ENCODE data around the gene ASMTL. TPM values are rescaled to one million over a fixed set of nuclear protein-coding genes. Genes with fewer than 3 reads are reported as not detected.
"Not testable (repeated sequence)": the region's sequence is repeated elsewhere in the genome, so short reads cannot be mapped to it uniquely, and the experiment has no call there.

ASMTL gene
- polyA plus RNA-seq, 1 donor: 37.1 TPM

GRCh38 chrX:1389181-1389992, 63.3 kb downstream of the ASMTL start:
- DNase-seq: no peak

- no peak for DNase-seq
These were observed 64.1 kb downstream of the ASMTL start for GRCh38 chrX:1388651-1389050.

- DNase-seq: no peak
These were observed 65.5 kb downstream of the ASMTL start for GRCh38 chrX:1387141-1387776.

GRCh38 chrX:1386338-1387127, 66.2 kb downstream of the ASMTL start:
- DNase-seq: no peak

GRCh38 chrX:1385253-1386223, 67.2 kb downstream of the ASMTL start:
- no peak for DNase-seq

GRCh38 chrX:1384658-1385252, 68.0 kb downstream of the ASMTL start:
- no peak for DNase-seq

- DNase-seq: no peak
These were observed 72.0 kb downstream of the ASMTL start for GRCh38 chrX:1380672-1381233.

- DNase-seq: no peak
These were observed 74.4 kb downstream of the ASMTL start for GRCh38 chrX:1378306-1378759.

- no peak for DNase-seq
These were observed 84.4 kb downstream of the ASMTL start for GRCh38 chrX:1368385-1368698.

- not testable (repeated sequence) for DNase-seq
These were observed 86.3 kb downstream of the ASMTL start for GRCh38 chrX:1366363-1366762.

GRCh38 chrX:1361910-1362309, 90.8 kb downstream of the ASMTL start:
- DNase-seq: no peak

- no peak for DNase-seq
These were observed 91.4 kb downstream of the ASMTL start for GRCh38 chrX:1361275-1361674.

- no peak for DNase-seq
These were observed 92.5 kb downstream of the ASMTL start for GRCh38 chrX:1360171-1360570.

- no peak for DNase-seq
These were observed 93.2 kb downstream of the ASMTL start for GRCh38 chrX:1359477-1359873.

- no peak for DNase-seq
These were observed 93.8 kb downstream of the ASMTL start for GRCh38 chrX:1358793-1359476.

- no peak for DNase-seq
These were observed 94.7 kb downstream of the ASMTL start for GRCh38 chrX:1357993-1358392.

GRCh38 chrX:1355131-1356046, 97.3 kb downstream of the ASMTL start:
- no peak for DNase-seq

- DNase-seq: no peak
These were observed 98.4 kb downstream of the ASMTL start for GRCh38 chrX:1354036-1355019.

Measured in left kidney (tissue), 2 donors.